ENCODE results near the gene PRPS1L1. TPM values are rescaled to one million over a fixed set of nuclear protein-coding genes. Genes with fewer than 3 reads are reported as not detected.

Gene PRPS1L1
- total RNA-seq, 1 experiment from 2014 or later, result not detected

- no peak overlapping the region for H3K27ac ChIP-seq (ENCODE audit: insufficient read length, low read depth, low read length)
- H3K4me1 ChIP-seq (ENCODE audit: insufficient read depth, low read length), result no peaks in the 10 kb centered on the region
- no peaks in the 10 kb centered on the region for H3K9me3 ChIP-seq (ENCODE audit: control insufficient read depth, low read depth, low read length)
Measured at GRCh38 chr7:18038382-18038781, 10.7 kb upstream of the PRPS1L1 start.

More at GRCh38 chr7:18038382-18038781, 10.7 kb upstream of the PRPS1L1 start:
- H3K4me2 ChIP-seq (ENCODE audit: insufficient read depth, insufficient read length, low read length), result no peak overlapping the region
- no peak overlapping the region for H2BK5ac ChIP-seq (ENCODE audit: insufficient read length, low read length)
- H3K4me3 Mint-ChIP-seq, result no peak overlapping the region
- no peaks in the 10 kb centered on the region for H3K79me2 ChIP-seq (ENCODE audit: insufficient read depth, low read length)
- no peak overlapping the region for H4K5ac ChIP-seq (ENCODE audit: insufficient read length, low read depth, low read length)
- H3T11ph ChIP-seq (ENCODE audit: low read length), result no peak overlapping the region
- no peaks in the 10 kb centered on the region for H4K20me1 ChIP-seq (ENCODE audit: control insufficient read depth, insufficient read depth, insufficient read length)
- H4K91ac ChIP-seq (ENCODE audit: insufficient read length, low read depth, low read length), result no peak overlapping the region
- H2BK15ac ChIP-seq (ENCODE audit: low read depth, low read length), result no peak overlapping the region
- no peak overlapping the region for H4K8ac ChIP-seq (replicated peaks; ENCODE audit: insufficient read length, low read depth, low read length)
- H3K23me2 ChIP-seq (ENCODE audit: insufficient read length, low read depth, low read length, poor library complexity, severe bottlenecking), result no peaks in the 10 kb centered on the region
- no peaks in the 10 kb centered on the region for H3K79me1 ChIP-seq (ENCODE audit: insufficient read depth, low read depth, low read length, poor library complexity, severe bottlenecking)
- no peak for DNase-seq
- H3K9me3 Mint-ChIP-seq, result peaks cover 0 to 3% of the 10 kb centered on the region in 2 experiments; a peak in 3 of 5 replicates
- no peak overlapping the region for H2BK12ac ChIP-seq (ENCODE audit: insufficient read length, low read depth, low read length)
- no peak overlapping the region for H2BK20ac ChIP-seq (ENCODE audit: low read depth, low read length, poor library complexity, severe bottlenecking)
- no peak for TF ChIP-seq CTCF (conservative IDR thresholded peaks at IDR 0.05)
- H3K4me1 Mint-ChIP-seq, result no peaks in the 10 kb centered on the region
- H3K9ac ChIP-seq (ENCODE audit: extremely low read depth, insufficient read length, low read length), result no peak overlapping the region
- no peak overlapping the region for H3K27ac Mint-ChIP-seq
- H3K14ac ChIP-seq (ENCODE audit: insufficient read depth, low read length), result no peak overlapping the region
- H3K18ac ChIP-seq (ENCODE audit: insufficient read length, low read depth, low read length), result no peak overlapping the region
- H3K56ac ChIP-seq (ENCODE audit: insufficient read length, low read depth, low read length), result no peak overlapping the region
- H3K27me3 ChIP-seq (ENCODE audit: insufficient read depth, low read length), result no peaks in the 10 kb centered on the region
- no peaks in the 10 kb centered on the region for H3K27me3 Mint-ChIP-seq (ENCODE audit: low read depth)
- H2AK5ac ChIP-seq (ENCODE audit: insufficient read length, low read length), result no peak overlapping the region
- no peak overlapping the region for H3K4ac ChIP-seq (ENCODE audit: low read depth, low read length)
- H2BK120ac ChIP-seq (ENCODE audit: low read depth, low read length, poor library complexity, severe bottlenecking), result no peak overlapping the region
- H2AFZ ChIP-seq (ENCODE audit: low read length), result no peak overlapping the region
- peaks cover 0 to 4% (median 0%) of the 10 kb centered on the region in 3 experiments; a peak in 2 of 7 replicates for H3K36me3 Mint-ChIP-seq (ENCODE audit: insufficient read depth in 1 of 3, low read depth in 3 of 3)
- H3K23ac ChIP-seq (ENCODE audit: insufficient read length, low read depth, low read length), result no peak overlapping the region
